ENCODE data around the gene CABP7.

CABP7 gene

DNA sequence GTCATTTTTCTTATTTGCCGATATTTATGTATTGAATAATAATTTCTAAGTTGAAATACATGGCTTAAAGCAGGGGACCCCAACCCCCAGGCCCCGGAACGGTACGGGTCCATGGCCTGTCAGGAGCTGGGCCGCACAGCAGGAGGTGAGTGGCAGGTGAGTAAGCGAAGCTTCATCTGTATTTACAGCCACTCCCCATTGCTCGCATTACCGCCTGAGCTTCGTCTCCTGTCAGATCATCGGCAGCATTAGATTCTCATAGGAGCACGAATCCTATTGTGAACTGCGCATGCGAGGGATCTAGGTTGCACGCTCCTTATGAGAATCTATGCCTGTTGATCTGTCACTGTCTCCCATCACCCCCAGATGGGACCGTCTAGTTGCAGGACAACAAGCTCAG lies 42.5 kb downstream of the CABP7 start:
- no peaks in the 10 kb centered on the region for H3K27me3 Mint-ChIP-seq
- no peaks in the 10 kb centered on the region for H3K36me3 Mint-ChIP-seq
- H3K4me3 Mint-ChIP-seq: no peak overlapping the region
- H3K4me1 Mint-ChIP-seq (ENCODE audit: low read depth): peaks cover 15% of the 10 kb centered on the region
- H3K9me3 Mint-ChIP-seq (ENCODE audit: low read depth): no peaks in the 10 kb centered on the region
- no peak overlapping the region for H3K27ac Mint-ChIP-seq

DNA sequence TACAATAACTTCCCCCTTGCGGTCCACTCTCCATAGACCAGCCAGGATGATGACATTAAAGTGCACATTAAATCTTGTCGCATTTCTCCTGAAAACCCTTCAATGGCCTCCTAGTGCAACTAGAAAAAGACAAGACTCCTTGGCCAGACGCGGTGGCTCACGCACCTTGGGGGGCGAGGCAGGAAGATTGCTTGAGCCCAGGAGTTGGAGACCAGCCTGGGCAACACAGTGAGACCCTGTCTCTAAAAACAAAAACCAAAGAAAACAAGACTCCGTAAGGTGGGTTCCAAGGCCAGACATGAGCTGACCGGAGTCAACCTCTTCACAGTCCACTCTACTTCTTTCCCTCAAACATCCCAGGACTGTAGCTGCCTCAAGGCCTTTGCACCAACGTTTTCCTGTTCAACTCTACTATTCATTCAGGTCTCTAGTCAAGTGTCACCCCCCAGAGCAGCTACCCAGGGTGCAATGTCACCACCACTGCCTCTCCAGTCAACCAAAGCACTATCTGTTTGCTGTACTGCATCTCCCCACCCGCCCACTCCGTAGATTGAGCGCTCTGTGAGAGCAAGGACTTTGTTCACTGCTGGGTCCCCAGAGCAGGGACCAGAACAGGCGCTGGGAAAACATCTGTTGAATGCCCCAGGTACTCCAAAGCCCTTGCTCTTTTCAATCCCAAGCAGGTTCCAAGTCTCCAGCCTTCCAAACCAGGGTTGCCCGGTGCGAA lies 46.3 kb downstream of the CABP7 start:
- peak overlapping the region; percentile 100 for H3K4me3 Mint-ChIP-seq
- H3K27ac Mint-ChIP-seq: peak overlapping the region; percentile 99
- no peaks in the 10 kb centered on the region for H3K27me3 Mint-ChIP-seq
- H3K9me3 Mint-ChIP-seq (ENCODE audit: low read depth): no peaks in the 10 kb centered on the region
- H3K36me3 Mint-ChIP-seq: peaks cover 4% of the 10 kb centered on the region
- peaks cover 36% of the 10 kb centered on the region for H3K4me1 Mint-ChIP-seq (ENCODE audit: low read depth)

DNA sequence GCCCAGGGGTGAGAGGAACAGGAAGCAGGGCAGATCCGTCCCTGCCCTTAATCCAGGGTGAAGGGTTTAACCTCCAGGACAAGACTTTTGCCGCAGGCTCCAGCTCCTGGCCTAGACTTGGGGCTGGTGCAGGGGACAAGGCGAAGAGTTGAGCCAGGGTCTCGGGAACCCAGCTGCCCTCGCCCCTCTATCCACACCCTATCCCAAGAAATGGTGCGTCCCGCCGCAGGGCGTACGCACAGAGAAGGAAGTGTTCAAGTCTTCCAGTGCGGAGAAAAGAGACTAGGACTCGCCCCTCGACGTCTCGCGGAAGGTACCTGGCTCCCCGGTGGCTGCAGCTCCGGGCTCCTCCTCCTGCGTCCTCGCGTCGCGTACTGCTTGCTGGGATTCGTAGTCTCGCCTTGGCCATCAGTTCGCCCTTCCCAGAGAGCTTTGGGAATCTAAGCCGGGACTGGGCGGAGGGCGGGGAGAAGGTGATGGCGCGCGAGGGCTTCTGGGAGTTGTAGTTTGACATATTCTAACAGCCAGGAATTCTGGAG lies 46.9 kb downstream of the CABP7 start, which contains the start of gene ZMAT5:
Gene ZMAT5 (minus strand): TSS at position 376 of the 539 bp plus-strand sequence. CDS start 18,463 bp downstream, outside the sequence.
- peaks cover 36% of the 10 kb centered on the region for H3K4me1 Mint-ChIP-seq (ENCODE audit: low read depth)
- H3K9me3 Mint-ChIP-seq (ENCODE audit: low read depth): no peaks in the 10 kb centered on the region
- H3K27ac Mint-ChIP-seq: peak within 1 kb of the TSS; percentile 99
- peak within 1 kb of the TSS; percentile 100 for H3K4me3 Mint-ChIP-seq
- H3K27me3 Mint-ChIP-seq: no peaks in the 10 kb centered on the region
- peaks cover 4% of the 10 kb centered on the region for H3K36me3 Mint-ChIP-seq

DNA sequence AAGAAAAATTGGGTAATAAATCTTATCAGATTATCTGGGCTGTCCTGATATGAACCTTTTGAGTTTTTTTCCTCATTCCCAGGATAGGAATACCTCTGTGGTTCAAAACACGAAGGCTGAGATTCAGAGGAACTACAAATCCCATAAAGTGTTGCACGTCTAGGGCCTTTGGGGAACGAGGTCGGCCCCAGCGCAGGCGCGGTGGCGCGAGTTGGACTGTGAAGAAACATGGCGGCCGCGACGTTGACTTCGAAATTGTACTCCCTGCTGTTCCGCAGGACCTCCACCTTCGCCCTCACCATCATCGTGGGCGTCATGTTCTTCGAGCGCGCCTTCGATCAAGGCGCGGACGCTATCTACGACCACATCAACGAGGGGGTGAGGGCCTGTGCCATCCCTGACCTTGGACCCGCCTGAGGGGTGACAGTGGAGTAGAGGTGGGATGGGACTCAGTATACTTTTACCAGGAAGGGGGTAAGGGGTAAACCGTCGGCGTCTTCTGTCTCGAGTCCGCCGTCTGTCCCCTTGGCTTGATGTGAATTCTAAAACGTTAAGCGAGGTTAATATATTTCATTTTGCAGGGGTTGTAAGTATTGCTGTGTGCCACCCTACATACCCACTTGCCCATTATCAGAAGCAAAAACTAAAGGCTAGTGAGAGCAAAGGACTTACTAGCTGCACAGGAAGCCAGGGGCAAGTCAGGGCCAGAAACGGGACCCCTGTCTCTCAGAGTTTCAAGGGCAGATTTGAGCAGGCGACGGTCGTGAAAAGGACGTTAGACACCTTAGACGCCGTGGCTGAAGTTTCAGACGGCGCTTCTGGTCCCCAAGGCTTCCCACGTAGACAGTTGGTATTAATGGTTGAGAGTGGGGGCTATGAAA lies 47.6 kb downstream of the CABP7 start, which contains the start of gene UQCR10:
Gene UQCR10 (plus strand): TSS at position 199 of the 881 bp plus-strand sequence. CDS start 30 bp downstream, at position 229.
- Mint-ChIP-seq H3K27ac (peak within 1 kb of the TSS; percentile 99), H3K27me3 (no peaks in the 10 kb centered on the region), H3K9me3 (ENCODE audit: low read depth) (no peaks in the 10 kb centered on the region), H3K4me3 (peak within 1 kb of the TSS; percentile 100), H3K4me1 (ENCODE audit: low read depth) (peaks cover 36% of the 10 kb centered on the region), H3K36me3 (peaks cover 4% of the 10 kb centered on the region)

DNA sequence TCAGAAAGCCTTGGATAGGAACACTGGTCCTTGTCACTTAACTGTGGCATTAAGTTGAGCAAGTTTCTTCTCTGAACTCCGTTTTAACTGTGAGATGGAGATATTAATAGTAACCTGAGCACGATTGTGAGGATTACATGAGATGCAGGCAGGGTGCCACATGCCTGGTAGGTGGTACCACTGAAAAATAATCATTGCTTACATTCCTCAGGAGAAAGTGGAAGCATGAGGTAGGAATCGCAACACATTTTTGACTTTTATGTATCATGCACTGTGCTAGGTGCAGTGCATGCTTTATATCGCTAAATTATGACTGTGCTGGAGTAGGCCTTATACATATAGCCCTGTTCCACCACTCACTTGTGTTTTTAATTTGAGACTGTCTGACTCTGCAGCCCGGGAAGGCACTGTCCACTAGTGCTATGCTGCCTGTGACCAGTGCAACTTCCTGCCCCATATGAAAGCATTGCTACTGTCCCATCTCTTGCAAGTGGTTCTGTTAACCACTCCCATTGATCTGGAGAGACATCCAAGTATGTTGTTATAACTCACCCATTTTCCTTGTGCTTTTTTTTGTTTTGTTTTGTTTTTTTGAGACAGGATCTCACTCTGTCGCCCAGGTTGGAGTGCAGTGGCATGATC lies 48.4 kb downstream of the CABP7 start:
- peaks cover 36% of the 10 kb centered on the region for H3K4me1 Mint-ChIP-seq (ENCODE audit: low read depth)
- peak overlapping the region; percentile 99 for H3K27ac Mint-ChIP-seq
- no peaks in the 10 kb centered on the region for H3K9me3 Mint-ChIP-seq (ENCODE audit: low read depth)
- H3K4me3 Mint-ChIP-seq: peak overlapping the region; percentile 100
- H3K36me3 Mint-ChIP-seq: peaks cover 4% of the 10 kb centered on the region
- H3K27me3 Mint-ChIP-seq: no peaks in the 10 kb centered on the region

DNA sequence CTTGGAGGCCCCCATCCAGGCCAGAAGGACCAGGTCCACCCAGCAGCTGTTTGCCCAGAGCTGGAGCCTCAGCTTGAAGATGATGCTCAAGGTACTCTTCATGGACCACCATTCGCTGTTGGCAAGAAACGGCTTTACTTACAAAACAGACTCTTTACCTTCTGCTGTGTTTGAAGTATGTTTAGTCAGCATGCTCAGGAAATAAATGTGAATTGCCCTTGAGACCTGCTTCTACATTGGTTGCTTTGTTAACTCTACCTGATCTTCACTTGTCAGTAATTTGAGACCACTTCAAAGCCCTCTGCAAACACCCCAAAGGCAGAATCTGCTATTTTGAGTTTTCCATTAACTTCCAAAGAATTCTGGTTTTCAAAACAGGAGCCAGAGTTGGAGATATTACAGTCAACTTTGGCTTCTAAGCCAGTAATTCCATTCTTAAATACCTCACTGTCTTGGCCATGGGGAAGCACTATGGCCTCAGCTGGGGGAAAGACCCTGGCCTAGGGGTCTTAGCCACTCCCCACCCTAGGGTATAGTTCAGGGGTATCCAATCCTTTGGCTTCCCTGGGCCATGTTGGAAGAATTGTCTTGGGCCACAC lies 50.0 kb downstream of the CABP7 start:
- no peaks in the 10 kb centered on the region for H3K9me3 Mint-ChIP-seq (ENCODE audit: low read depth)
- no peak overlapping the region for H3K27ac Mint-ChIP-seq
- H3K4me3 Mint-ChIP-seq: peak overlapping the region; percentile 100
- H3K27me3 Mint-ChIP-seq: no peaks in the 10 kb centered on the region
- peaks cover 36% of the 10 kb centered on the region for H3K4me1 Mint-ChIP-seq (ENCODE audit: low read depth)
- H3K36me3 Mint-ChIP-seq: peaks cover 4% of the 10 kb centered on the region

- no peak overlapping the region for H3K27ac Mint-ChIP-seq
- H3K9me3 Mint-ChIP-seq (ENCODE audit: low read depth): no peaks in the 10 kb centered on the region
- no peaks in the 10 kb centered on the region for H3K27me3 Mint-ChIP-seq
- H3K36me3 Mint-ChIP-seq: peaks cover 4% of the 10 kb centered on the region
- peaks cover 21% of the 10 kb centered on the region for H3K4me1 Mint-ChIP-seq (ENCODE audit: low read depth)
- no peak overlapping the region for H3K4me3 Mint-ChIP-seq
Measured at GRCh38 chr22:29772170-29772641, 52.4 kb downstream of the CABP7 start.

GRCh38 chr22:29773233-29773632 lies 53.4 kb downstream of the CABP7 start:
- Mint-ChIP-seq H3K27me3 (no peaks in the 10 kb centered on the region), H3K4me3 (no peak overlapping the region), H3K4me1 (ENCODE audit: low read depth) (peaks cover 12% of the 10 kb centered on the region), H3K27ac (no peak overlapping the region), H3K9me3 (ENCODE audit: low read depth) (no peaks in the 10 kb centered on the region), H3K36me3 (peaks cover 2% of the 10 kb centered on the region)

DNA sequence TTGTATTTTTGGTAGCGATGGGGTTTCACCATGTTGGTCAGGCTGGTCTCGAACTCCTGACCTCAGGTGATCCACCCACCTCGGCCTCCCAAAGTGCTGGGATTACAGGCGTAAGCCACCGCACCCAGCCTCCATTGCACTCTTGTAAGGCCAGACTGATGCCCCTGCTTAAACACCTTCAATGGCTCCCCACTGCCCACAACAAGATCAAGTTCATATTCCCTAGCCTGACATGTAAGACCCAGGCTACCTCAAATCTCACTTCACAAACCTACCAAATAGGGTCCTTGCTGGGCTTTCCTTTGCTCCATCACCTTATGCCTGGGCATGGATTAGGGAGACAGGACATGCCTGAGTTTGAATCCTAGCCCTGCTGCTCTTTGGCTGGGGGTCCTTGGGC lies 60.4 kb downstream of the CABP7 start:
- Mint-ChIP-seq H3K4me1 (ENCODE audit: low read depth) (no peaks in the 10 kb centered on the region), H3K4me3 (no peak overlapping the region), H3K9me3 (ENCODE audit: low read depth) (no peaks in the 10 kb centered on the region), H3K36me3 (no peaks in the 10 kb centered on the region), H3K27me3 (no peaks in the 10 kb centered on the region), H3K27ac (no peak overlapping the region)

DNA sequence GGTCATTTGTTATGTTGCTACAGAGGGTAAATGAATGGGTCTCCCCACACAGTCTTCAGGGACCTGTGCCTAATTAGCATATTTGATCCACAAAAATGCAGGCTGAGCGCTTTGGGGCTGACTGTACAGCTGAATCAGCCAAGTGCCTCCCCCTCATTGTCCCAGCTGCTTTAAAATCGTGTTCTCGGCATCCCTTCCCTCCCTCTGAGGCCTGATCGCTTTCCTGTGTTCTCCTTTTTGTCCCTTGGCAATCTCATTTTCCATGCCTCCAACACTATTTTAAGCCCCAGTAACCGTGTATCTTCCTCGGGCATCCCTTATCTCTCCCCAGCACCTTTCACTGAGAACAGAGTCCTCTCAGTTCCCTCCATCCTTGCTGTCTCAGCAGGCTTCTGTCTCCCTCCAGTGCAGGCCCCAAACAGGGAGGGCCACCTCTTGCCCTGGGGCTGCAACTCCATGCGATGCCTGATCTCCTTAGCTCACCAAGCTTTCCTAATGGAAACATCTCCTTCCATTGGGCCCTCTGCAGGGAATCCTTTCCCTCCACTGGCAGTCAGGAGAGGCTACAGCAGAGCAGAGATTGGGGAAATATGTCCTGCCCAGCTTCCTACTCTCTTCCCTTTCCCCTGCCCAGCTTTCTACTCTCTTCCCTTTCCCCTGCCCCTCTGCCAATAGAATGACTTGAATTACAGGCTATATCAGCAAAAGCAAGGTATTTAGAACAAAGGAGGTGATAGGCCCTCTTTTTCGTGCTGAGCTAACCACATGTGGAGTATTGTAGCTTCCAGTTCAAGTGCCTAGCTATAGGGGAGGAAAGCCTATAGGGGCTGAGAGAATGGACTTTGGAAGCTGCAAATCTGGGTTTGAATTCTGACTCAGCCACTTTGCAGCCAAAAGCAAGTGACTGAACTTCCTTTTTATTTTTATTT lies 61.2 kb downstream of the CABP7 start:
- no peaks in the 10 kb centered on the region for H3K27me3 Mint-ChIP-seq
- no peaks in the 10 kb centered on the region for H3K36me3 Mint-ChIP-seq

More for the DNA sequence above, 61.2 kb downstream of the CABP7 start:
- H3K4me3 Mint-ChIP-seq: no peak overlapping the region
- no peak overlapping the region for H3K27ac Mint-ChIP-seq
- no peaks in the 10 kb centered on the region for H3K4me1 Mint-ChIP-seq (ENCODE audit: low read depth)
- H3K9me3 Mint-ChIP-seq (ENCODE audit: low read depth): no peaks in the 10 kb centered on the region
